Measurements from ENCODE around the gene FAM163B.

The FAM163B gene

GRCh38 chr9:133613432-133613831 is 4.2 kb upstream of the FAM163B start:
- Histone ChIP-seq H2AFZ (ENCODE audit: low read length) (no peak overlapping the region), H3K4me1 (ENCODE audit: low read length) (no peaks in the 10 kb centered on the region), H3K9me3 (replicated peaks; ENCODE audit: insufficient read depth, low read length) (no peaks in the 10 kb centered on the region), H3K79me2 (ENCODE audit: low read length) (no peaks in the 10 kb centered on the region), H3K27ac (ENCODE audit: low read length) (no peak overlapping the region), H3K4me3 (ENCODE audit: low read length) (no peak overlapping the region), H3K9me2 (replicated peaks; ENCODE audit: insufficient read depth, low read length) (no peaks in the 10 kb centered on the region), H3K9ac (ENCODE audit: low read length) (no peak overlapping the region), H3K4me2 (ENCODE audit: low read depth, low read length) (no peak overlapping the region), H3K27me3 (replicated peaks; ENCODE audit: insufficient read depth, low read length) (peaks cover 89% of the 10 kb centered on the region), H3K36me3 (replicated peaks; ENCODE audit: insufficient read depth, low read length) (no peaks in the 10 kb centered on the region), H4K20me1 (ENCODE audit: insufficient read depth, low read length) (no peaks in the 10 kb centered on the region), H3F3A (ENCODE audit: insufficient read depth, low read length) (no peaks in the 10 kb centered on the region)
- TF ChIP-seq EZH2 (optimal IDR thresholded peaks at IDR 0.05; ENCODE audit: low read depth, low read length) (no peak), EZH2phosphoT487 (IDR thresholded peaks at IDR 0.05; ENCODE audit: low read length) (no peak)
- TF ChIP-seq, protein P1, sequence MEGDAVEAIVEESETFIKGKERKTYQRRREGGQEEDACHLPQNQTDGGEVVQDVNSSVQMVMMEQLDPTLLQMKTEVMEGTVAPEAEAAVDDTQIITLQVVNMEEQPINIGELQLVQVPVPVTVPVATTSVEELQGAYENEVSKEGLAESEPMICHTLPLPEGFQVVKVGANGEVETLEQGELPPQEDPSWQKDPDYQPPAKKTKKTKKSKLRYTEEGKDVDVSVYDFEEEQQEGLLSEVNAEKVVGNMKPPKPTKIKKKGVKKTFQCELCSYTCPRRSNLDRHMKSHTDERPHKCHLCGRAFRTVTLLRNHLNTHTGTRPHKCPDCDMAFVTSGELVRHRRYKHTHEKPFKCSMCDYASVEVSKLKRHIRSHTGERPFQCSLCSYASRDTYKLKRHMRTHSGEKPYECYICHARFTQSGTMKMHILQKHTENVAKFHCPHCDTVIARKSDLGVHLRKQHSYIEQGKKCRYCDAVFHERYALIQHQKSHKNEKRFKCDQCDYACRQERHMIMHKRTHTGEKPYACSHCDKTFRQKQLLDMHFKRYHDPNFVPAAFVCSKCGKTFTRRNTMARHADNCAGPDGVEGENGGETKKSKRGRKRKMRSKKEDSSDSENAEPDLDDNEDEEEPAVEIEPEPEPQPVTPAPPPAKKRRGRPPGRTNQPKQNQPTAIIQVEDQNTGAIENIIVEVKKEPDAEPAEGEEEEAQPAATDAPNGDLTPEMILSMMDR (IDR thresholded peaks at IDR 0.05; ENCODE audit: low read length) = no peak
- DNase-seq = no peak

GRCh38 chr9:133612816-133613215 is 3.6 kb upstream of the FAM163B start:
- Histone ChIP-seq H3K9me2 (replicated peaks; ENCODE audit: insufficient read depth, low read length) (no peaks in the 10 kb centered on the region), H3K27me3 (replicated peaks; ENCODE audit: insufficient read depth, low read length) (peaks cover 89% of the 10 kb centered on the region), H3K9ac (ENCODE audit: low read length) (no peak overlapping the region), H3K36me3 (replicated peaks; ENCODE audit: insufficient read depth, low read length) (no peaks in the 10 kb centered on the region), H4K20me1 (ENCODE audit: insufficient read depth, low read length) (no peaks in the 10 kb centered on the region), H3F3A (ENCODE audit: insufficient read depth, low read length) (no peaks in the 10 kb centered on the region), H3K27ac (ENCODE audit: low read length) (no peak overlapping the region), H3K4me2 (ENCODE audit: low read depth, low read length) (no peak overlapping the region), H2AFZ (ENCODE audit: low read length) (no peak overlapping the region), H3K79me2 (ENCODE audit: low read length) (no peaks in the 10 kb centered on the region), H3K4me3 (ENCODE audit: low read length) (no peak overlapping the region), H3K4me1 (ENCODE audit: low read length) (no peaks in the 10 kb centered on the region), H3K9me3 (replicated peaks; ENCODE audit: insufficient read depth, low read length) (no peaks in the 10 kb centered on the region)
- TF ChIP-seq EZH2phosphoT487 (IDR thresholded peaks at IDR 0.05; ENCODE audit: low read length) (no peak), EZH2 (optimal IDR thresholded peaks at IDR 0.05; ENCODE audit: low read depth, low read length) (no peak)
- TF ChIP-seq, protein P1 (IDR thresholded peaks at IDR 0.05; ENCODE audit: low read length) = no peak
- DNase-seq = no peak

GRCh38 chr9:133612051-133612450 is 2.9 kb upstream of the FAM163B start:
- H3K4me2 ChIP-seq (ENCODE audit: low read depth, low read length) = no peak overlapping the region
- no peaks in the 10 kb centered on the region for H3K36me3 ChIP-seq (replicated peaks; ENCODE audit: insufficient read depth, low read length)
- H4K20me1 ChIP-seq (ENCODE audit: insufficient read depth, low read length) = no peaks in the 10 kb centered on the region
- H3K27ac ChIP-seq (ENCODE audit: low read length) = no peak overlapping the region
- DNase-seq = no peak
- H3K79me2 ChIP-seq (ENCODE audit: low read length) = no peaks in the 10 kb centered on the region
- no peaks in the 10 kb centered on the region for H3K9me3 ChIP-seq (replicated peaks; ENCODE audit: insufficient read depth, low read length)
- no peaks in the 10 kb centered on the region for H3K9me2 ChIP-seq (replicated peaks; ENCODE audit: insufficient read depth, low read length)
- no peak overlapping the region for H3K9ac ChIP-seq (ENCODE audit: low read length)
- H2AFZ ChIP-seq (ENCODE audit: low read length) = no peak overlapping the region
- no peaks in the 10 kb centered on the region for H3K4me1 ChIP-seq (ENCODE audit: low read length)
- no peaks in the 10 kb centered on the region for H3F3A ChIP-seq (ENCODE audit: insufficient read depth, low read length)
- no peak overlapping the region for H3K4me3 ChIP-seq (ENCODE audit: low read length)
- H3K27me3 ChIP-seq (replicated peaks; ENCODE audit: insufficient read depth, low read length) = peaks cover 89% of the 10 kb centered on the region
- no peak for TF ChIP-seq EZH2 (optimal IDR thresholded peaks at IDR 0.05; ENCODE audit: low read depth, low read length)
- TF ChIP-seq EZH2phosphoT487 (IDR thresholded peaks at IDR 0.05; ENCODE audit: low read length) = no peak
- TF ChIP-seq, protein P1 (IDR thresholded peaks at IDR 0.05; ENCODE audit: low read length) = no peak

Measured in MM.1S (cell line).